Thyroid gland (tissue), 4 donors: Measurements from ENCODE around the gene TMEM95.

Experiments
- CTCF ChIP-seq, 6 experiments: fragments of 200-600 bp in 3 of 6; fragments of 450-650 bp in 3 of 6; sonication (generic) in 3 of 6; IDR thresholded peaks; one replicate each; pipeline ENCODE4 v1.5.1; 2016 to 2019; ENCODE audit warnings: antibody characterized with exemption in 6 of 6, mild to moderate bottlenecking in 2 of 6, inconsistent platforms in 1 of 6, moderate library complexity in 1 of 6
- POLR2A ChIP-seq, 2 donors: fragments of 450-650 bp; IDR thresholded peaks; one replicate each; pipeline ENCODE4 v1.6.1; 2017; ENCODE audit warnings: antibody characterized with exemption in 2 of 2, mild to moderate bottlenecking in 2 of 2, moderate library complexity in 1 of 2

GRCh38 chr17:7329997-7330637 lies 24.8 kb upstream of the TMEM95 start:
- TF ChIP-seq POLR2A (IDR thresholded peaks at IDR 0.05) (no peak), CTCF (IDR thresholded peaks at IDR 0.05) (no peak)
